ENCODE data around the gene CDH23.

The CDH23 gene

GRCh38 chr10:71436268-71437125, 39.8 kb downstream of the CDH23 start:
- DNase-seq (ENCODE audit: low read depth) = no peak
- H3K4me3 ChIP-seq (ENCODE audit: low read length) = no peak overlapping the region
- no peak for TF ChIP-seq CTCF (IDR thresholded peaks at IDR 0.05; ENCODE audit: insufficient read depth, low read depth, low read length, missing control alignments)

- H3K4me3 ChIP-seq (ENCODE audit: low read length) = no peak overlapping the region
- no peak for DNase-seq (ENCODE audit: low read depth)
- TF ChIP-seq CTCF (IDR thresholded peaks at IDR 0.05; ENCODE audit: insufficient read depth, low read depth, low read length, missing control alignments) = no peak
Measured at GRCh38 chr10:71437537-71438092, 40.9 kb downstream of the CDH23 start.

- no peak for DNase-seq (ENCODE audit: low read depth)
- no peak overlapping the region for H3K4me3 ChIP-seq (ENCODE audit: low read length)
- TF ChIP-seq CTCF (IDR thresholded peaks at IDR 0.05; ENCODE audit: insufficient read depth, low read depth, low read length, missing control alignments) = no peak
Measured at GRCh38 chr10:71438761-71439160, 42.0 kb downstream of the CDH23 start.

- no peak overlapping the region for H3K4me3 ChIP-seq (ENCODE audit: low read length)
- TF ChIP-seq CTCF (IDR thresholded peaks at IDR 0.05; ENCODE audit: insufficient read depth, low read depth, low read length, missing control alignments) = no peak
- DNase-seq (ENCODE audit: low read depth) = no peak
Measured at GRCh38 chr10:71439670-71440425, 43.1 kb downstream of the CDH23 start.

- DNase-seq (ENCODE audit: low read depth) = no peak
- H3K4me3 ChIP-seq (ENCODE audit: low read length) = no peak overlapping the region
- no peak for TF ChIP-seq CTCF (IDR thresholded peaks at IDR 0.05; ENCODE audit: insufficient read depth, low read depth, low read length, missing control alignments)
Measured at GRCh38 chr10:71440506-71441035, 43.9 kb downstream of the CDH23 start.

- no peak overlapping the region for H3K4me3 ChIP-seq (ENCODE audit: low read length)
- TF ChIP-seq CTCF (IDR thresholded peaks at IDR 0.05; ENCODE audit: insufficient read depth, low read depth, low read length, missing control alignments) = no peak
- no peak for DNase-seq (ENCODE audit: low read depth)
Measured at GRCh38 chr10:71442000-71442399, 45.3 kb downstream of the CDH23 start.

Measured in epithelial cell of esophagus (primary cell).